ENCODE data around the gene TOGARAM1.

The TOGARAM1 gene

GRCh38 chr14:44955528-44955927, 6.5 kb upstream of the TOGARAM1 start:
- no peak for TF ChIP-seq CTCF (IDR thresholded peaks at IDR 0.05)

GRCh38 chr14:44956866-44957265, 5.1 kb upstream of the TOGARAM1 start:
- no peak for TF ChIP-seq CTCF (IDR thresholded peaks at IDR 0.05)

- no peak for TF ChIP-seq CTCF (IDR thresholded peaks at IDR 0.05)
Observed at GRCh38 chr14:44959538-44959937, 2.5 kb upstream of the TOGARAM1 start.

- TF ChIP-seq CTCF (IDR thresholded peaks at IDR 0.05): no peak
Observed at GRCh38 chr14:44960146-44960545, 1.8 kb upstream of the TOGARAM1 start.

GRCh38 chr14:44960646-44961045, 1.3 kb upstream of the TOGARAM1 start:
- no peak for TF ChIP-seq CTCF (IDR thresholded peaks at IDR 0.05)

- TF ChIP-seq CTCF (IDR thresholded peaks at IDR 0.05): no peak
Observed at GRCh38 chr14:44961151-44961553, 838 bp upstream of the TOGARAM1 start.

- no peak for TF ChIP-seq CTCF (IDR thresholded peaks at IDR 0.05)
Observed at GRCh38 chr14:44962334-44963043, 499 bp downstream of the TOGARAM1 start.

GRCh38 chr14:44963044-44963528, 1.1 kb downstream of the TOGARAM1 start:
- no peak for TF ChIP-seq CTCF (IDR thresholded peaks at IDR 0.05)

All from LNCAP (cell line).